WTC11 (cell line): Measurements from ENCODE around the gene C1QTNF1. TPM values are rescaled to one million over a fixed set of nuclear protein-coding genes. Genes with fewer than 3 reads are reported as not detected.

Experiments
- ATAC-seq: fragments of 200-7000 bp; cut with Tn5 transposase; 2 replicates; pipeline ENCODE4 v1.10.0; 2021; ENCODE audit warnings: mild to moderate bottlenecking, moderate library complexity
- CTCF ChIA-PET: fragments of 300-600 bp; sonication (Branson Sonifier 250); formaldehyde crosslinking; loops from one replicate; lab custom pipeline; 2021; ENCODE audit warnings: antibody characterized with exemption; lab: Charles Lee
- POLR2A ChIA-PET: fragments of 350-600 bp; sonication (Branson Sonifier 250); formaldehyde crosslinking; loops from one replicate; lab custom pipeline; 2021; ENCODE audit warnings: antibody characterized with exemption; lab: Charles Lee
- DNase-seq: peaks from one replicate; pipeline ENCODE4 v3.0.0; 2021; ENCODE audit warnings: low spot score
- H3K27ac Mint-ChIP-seq: 2 replicates; pipeline ENCODE4 v1.8.0; 2021; ENCODE audit warnings: mixed read lengths
- H3K27me3 Mint-ChIP-seq: 2 replicates; pipeline ENCODE4 v1.8.0; 2021; ENCODE audit warnings: low read depth, mild to moderate bottlenecking, moderate library complexity, mixed read lengths
- H3K36me3 Mint-ChIP-seq: 2 replicates; pipeline ENCODE4 v1.8.0; 2021; ENCODE audit warnings: mixed read lengths
- H3K4me1 Mint-ChIP-seq: 2 replicates; pipeline ENCODE4 v1.8.0; 2022; ENCODE audit warnings: mixed read lengths
- H3K4me3 Mint-ChIP-seq: 2 replicates; pipeline ENCODE4 v1.8.0; 2021; ENCODE audit warnings: mild to moderate bottlenecking, moderate library complexity, mixed read lengths
- H3K9me3 Mint-ChIP-seq: 2 replicates; pipeline ENCODE4 v1.8.0; 2021; ENCODE audit warnings: mixed read lengths
- ATF1 ChIP-seq: sonication (generic); formaldehyde crosslinking; IDR thresholded peaks from 2 replicates; pipeline ENCODE4 v1.8.1; 2023; ENCODE audit warnings: mild to moderate bottlenecking, moderate library complexity, missing genetic modification reagents
- ELF4 ChIP-seq: sonication (generic); formaldehyde crosslinking; IDR thresholded peaks from 2 replicates; pipeline ENCODE4 v1.8.1; 2022; ENCODE audit warnings: low read depth, mild to moderate bottlenecking, moderate library complexity, missing genetic modification reagents
- FOXJ3 ChIP-seq: sonication (generic); formaldehyde crosslinking; IDR thresholded peaks from 2 replicates; pipeline ENCODE4 v1.9.0; 2021; ENCODE audit warnings: missing genetic modification reagents, mild to moderate bottlenecking, borderline replicate concordance
- GTF2I ChIP-seq: fragments of 250-450 bp; sonication (Bioruptor Pico); conservative IDR thresholded peaks from 2 replicates; pipeline ENCODE4 v1.4.0; 2021; ENCODE audit warnings: mild to moderate bottlenecking
- HMGA2 ChIP-seq: fragments of 250-450 bp; sonication (Bioruptor Pico); IDR thresholded peaks from 2 replicates; pipeline ENCODE4 v1.4.0; 2021; ENCODE audit warnings: mild to moderate bottlenecking, moderate library complexity
- MLX ChIP-seq: sonication (generic); formaldehyde crosslinking; IDR thresholded peaks from 2 replicates; pipeline ENCODE4 v1.8.1; 2023; ENCODE audit warnings: mild to moderate bottlenecking, missing genetic modification reagents, moderate library complexity
- MXD4 ChIP-seq: fragments of 250-450 bp; sonication (Bioruptor Pico); IDR thresholded peaks from 2 replicates; pipeline ENCODE4 v1.8.0; 2021; ENCODE audit warnings: mild to moderate bottlenecking, moderate library complexity, borderline replicate concordance
- PRRX2 ChIP-seq: fragments of 250-450 bp; sonication (Bioruptor Pico); IDR thresholded peaks from 2 replicates; pipeline ENCODE4 v1.8.0; 2021; ENCODE audit warnings: mild to moderate bottlenecking
- SMAD3 ChIP-seq: sonication (generic); formaldehyde crosslinking; IDR thresholded peaks from 2 replicates; pipeline ENCODE4 v1.8.0; 2022; ENCODE audit warnings: missing genetic modification reagents, mild to moderate bottlenecking, borderline replicate concordance
- TCF7 ChIP-seq: sonication (generic); formaldehyde crosslinking; IDR thresholded peaks from 2 replicates; pipeline ENCODE4 v1.8.0; 2022; ENCODE audit warnings: mild to moderate bottlenecking, low read depth, missing genetic modification reagents, moderate library complexity
- TEAD4 ChIP-seq: sonication (generic); formaldehyde crosslinking; IDR thresholded peaks from 2 replicates; pipeline ENCODE4 v1.8.0; 2022; ENCODE audit warnings: mild to moderate bottlenecking, missing genetic modification reagents
- ZNF416 ChIP-seq: fragments of 250-450 bp; sonication (Bioruptor Pico); IDR thresholded peaks from 2 replicates; pipeline ENCODE4 v1.9.0; 2021; ENCODE audit warnings: mild to moderate bottlenecking, inconsistent platforms
- ZNF671 ChIP-seq: fragments of 250-450 bp; sonication (Bioruptor Pico); IDR thresholded peaks from 2 replicates; pipeline ENCODE4 v1.8.0; 2021; ENCODE audit warnings: mild to moderate bottlenecking
- total RNA-seq: library from RNA; stranded (reverse); gene quantifications from 3 replicates; pipeline ENCODE4 v1.2.3, GENCODE V29; 2021
- TF ChIP-seq, protein P1 (sequence below): sonication (generic); formaldehyde crosslinking; IDR thresholded peaks from 2 replicates; pipeline ENCODE4 v1.8.0; 2023; ENCODE audit warnings: missing genetic modification reagents
- TF ChIP-seq, protein P2 (sequence below): sonication (generic); formaldehyde crosslinking; IDR thresholded peaks from 2 replicates; pipeline ENCODE4 v1.8.1; 2022; ENCODE audit warnings: mild to moderate bottlenecking, missing genetic modification reagents, moderate library complexity, borderline replicate concordance
- TF ChIP-seq, protein P3 (sequence below): fragments of 250-450 bp; sonication (Bioruptor Pico); IDR thresholded peaks from 2 replicates; pipeline ENCODE4 v2.1.2; 2022; ENCODE audit warnings: mild to moderate bottlenecking, moderate library complexity
- TF ChIP-seq, protein P4 (sequence below): sonication (generic); formaldehyde crosslinking; IDR thresholded peaks from 2 replicates; pipeline ENCODE4 v1.8.1; 2023; ENCODE audit warnings: mild to moderate bottlenecking, missing genetic modification reagents
- TF ChIP-seq, protein P5 (sequence below): sonication (generic); formaldehyde crosslinking; IDR thresholded peaks from 2 replicates; pipeline ENCODE4 v1.8.0; 2022; ENCODE audit warnings: mild to moderate bottlenecking, missing genetic modification reagents
- TF ChIP-seq, protein P6 (sequence below): fragments of 250-450 bp; sonication (Bioruptor Pico); IDR thresholded peaks from 2 replicates; pipeline ENCODE4 v1.9.0; 2021; ENCODE audit warnings: mild to moderate bottlenecking

Gene C1QTNF1
- total RNA-seq, 1 experiment from 2014 or later, result 1.7 TPM

DNA sequence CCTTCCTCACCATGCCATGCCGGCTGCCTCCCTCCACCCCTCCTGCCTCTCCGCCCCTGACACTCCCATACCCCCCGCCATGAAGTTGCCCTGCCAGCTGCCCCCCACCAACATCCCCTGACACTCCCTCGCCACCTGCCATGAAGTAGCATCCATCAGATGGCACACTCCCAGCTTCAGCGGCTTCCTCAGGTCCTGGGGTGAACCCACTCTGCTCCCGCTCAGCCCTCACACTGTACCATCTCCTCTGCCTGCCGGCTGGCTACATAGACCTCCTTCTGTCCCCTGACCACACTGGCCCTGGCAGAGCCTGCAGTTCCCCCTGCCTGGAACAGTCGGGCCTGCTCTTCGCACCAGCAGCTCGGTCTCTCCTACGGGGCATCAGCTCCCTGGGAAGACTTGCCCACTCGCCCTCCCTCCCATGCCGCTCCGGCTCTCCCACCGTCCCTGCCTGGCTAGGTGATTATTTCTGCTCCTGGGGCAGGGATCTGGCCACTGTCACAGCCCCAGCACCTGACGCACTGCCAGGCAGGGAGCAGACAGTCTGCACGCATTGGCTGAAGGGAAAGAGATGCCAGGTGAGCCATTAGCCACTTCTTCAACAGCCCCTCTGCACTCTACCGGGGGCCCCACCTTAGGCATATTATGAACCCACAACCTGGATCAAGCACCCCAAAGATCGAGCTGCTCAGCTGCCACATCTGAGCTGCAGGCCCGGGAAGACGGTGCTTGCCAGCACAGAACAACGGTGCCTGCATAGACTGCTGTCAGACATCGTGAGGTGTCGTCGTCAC lies 23.4 kb upstream of the C1QTNF1 start:
- Mint-ChIP-seq H3K27me3 (peaks cover 54% of the 10 kb centered on the region), H3K36me3 (peaks cover 15% of the 10 kb centered on the region), H3K27ac (no peak overlapping the region), H3K4me3 (no peak overlapping the region), H3K4me1 (no peaks in the 10 kb centered on the region), H3K9me3 (no peaks in the 10 kb centered on the region)
- no peak for DNase-seq
- no peak for ATAC-seq
- TF ChIP-seq, protein P1, sequence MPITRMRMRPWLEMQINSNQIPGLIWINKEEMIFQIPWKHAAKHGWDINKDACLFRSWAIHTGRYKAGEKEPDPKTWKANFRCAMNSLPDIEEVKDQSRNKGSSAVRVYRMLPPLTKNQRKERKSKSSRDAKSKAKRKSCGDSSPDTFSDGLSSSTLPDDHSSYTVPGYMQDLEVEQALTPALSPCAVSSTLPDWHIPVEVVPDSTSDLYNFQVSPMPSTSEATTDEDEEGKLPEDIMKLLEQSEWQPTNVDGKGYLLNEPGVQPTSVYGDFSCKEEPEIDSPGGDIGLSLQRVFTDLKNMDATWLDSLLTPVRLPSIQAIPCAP (CRISPR knock-in tag), result no peak
- no peak for TF ChIP-seq TCF7
- TF ChIP-seq, protein P2, sequence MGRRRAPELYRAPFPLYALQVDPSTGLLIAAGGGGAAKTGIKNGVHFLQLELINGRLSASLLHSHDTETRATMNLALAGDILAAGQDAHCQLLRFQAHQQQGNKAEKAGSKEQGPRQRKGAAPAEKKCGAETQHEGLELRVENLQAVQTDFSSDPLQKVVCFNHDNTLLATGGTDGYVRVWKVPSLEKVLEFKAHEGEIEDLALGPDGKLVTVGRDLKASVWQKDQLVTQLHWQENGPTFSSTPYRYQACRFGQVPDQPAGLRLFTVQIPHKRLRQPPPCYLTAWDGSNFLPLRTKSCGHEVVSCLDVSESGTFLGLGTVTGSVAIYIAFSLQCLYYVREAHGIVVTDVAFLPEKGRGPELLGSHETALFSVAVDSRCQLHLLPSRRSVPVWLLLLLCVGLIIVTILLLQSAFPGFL, result no peak
- TF ChIP-seq PRRX2, result no peak
- TF ChIP-seq FOXJ3 (CRISPR knock-in tag), result no peak
- TF ChIP-seq, protein P3, sequence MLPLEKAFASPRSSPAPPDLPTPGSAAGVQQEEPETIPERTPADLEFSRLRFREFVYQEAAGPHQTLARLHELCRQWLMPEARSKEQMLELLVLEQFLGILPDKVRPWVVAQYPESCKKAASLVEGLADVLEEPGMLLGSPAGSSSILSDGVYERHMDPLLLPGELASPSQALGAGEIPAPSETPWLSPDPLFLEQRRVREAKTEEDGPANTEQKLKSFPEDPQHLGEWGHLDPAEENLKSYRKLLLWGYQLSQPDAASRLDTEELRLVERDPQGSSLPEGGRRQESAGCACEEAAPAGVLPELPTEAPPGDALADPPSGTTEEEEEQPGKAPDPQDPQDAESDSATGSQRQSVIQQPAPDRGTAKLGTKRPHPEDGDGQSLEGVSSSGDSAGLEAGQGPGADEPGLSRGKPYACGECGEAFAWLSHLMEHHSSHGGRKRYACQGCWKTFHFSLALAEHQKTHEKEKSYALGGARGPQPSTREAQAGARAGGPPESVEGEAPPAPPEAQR (CRISPR knock-in tag), result no peak
- TF ChIP-seq MLX (CRISPR knock-in tag), result no peak
- TF ChIP-seq, protein P4, sequence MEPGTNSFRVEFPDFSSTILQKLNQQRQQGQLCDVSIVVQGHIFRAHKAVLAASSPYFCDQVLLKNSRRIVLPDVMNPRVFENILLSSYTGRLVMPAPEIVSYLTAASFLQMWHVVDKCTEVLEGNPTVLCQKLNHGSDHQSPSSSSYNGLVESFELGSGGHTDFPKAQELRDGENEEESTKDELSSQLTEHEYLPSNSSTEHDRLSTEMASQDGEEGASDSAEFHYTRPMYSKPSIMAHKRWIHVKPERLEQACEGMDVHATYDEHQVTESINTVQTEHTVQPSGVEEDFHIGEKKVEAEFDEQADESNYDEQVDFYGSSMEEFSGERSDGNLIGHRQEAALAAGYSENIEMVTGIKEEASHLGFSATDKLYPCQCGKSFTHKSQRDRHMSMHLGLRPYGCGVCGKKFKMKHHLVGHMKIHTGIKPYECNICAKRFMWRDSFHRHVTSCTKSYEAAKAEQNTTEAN (CRISPR knock-in tag), result no peak
- TF ChIP-seq ZNF671 (CRISPR knock-in tag), result no peak
- ChIA-PET CTCF (interaction anchor here (1.5 kb wide), 1 partner anchor 45 kb away, joined by 6 read pairs; no protein-coding TSS in a partner anchor), POLR2A (no interaction called here)

GRCh38 chr17:79001190-79002020 lies 22.6 kb upstream of the C1QTNF1 start:
- ATAC-seq, result no peak
- POLR2A ChIA-PET, result no interaction called here
- Mint-ChIP-seq H3K36me3 (peaks cover 11% of the 10 kb centered on the region), H3K27me3 (peaks cover 62% of the 10 kb centered on the region), H3K4me1 (no peaks in the 10 kb centered on the region), H3K4me3 (no peak overlapping the region), H3K9me3 (no peaks in the 10 kb centered on the region), H3K27ac (no peak overlapping the region)
- no peak for DNase-seq
- CTCF ChIA-PET, result interaction anchor here (0.6 kb wide), 2 partner anchors 21 to 438 kb away, joined by 3 to 4 read pairs; no protein-coding TSS in a partner anchor
- TF ChIP-seq ELF4 (no peak), TCF7 (no peak), ATF1 (CRISPR knock-in tag) (no peak), GTF2I (CRISPR knock-in tag) (no peak), MXD4 (CRISPR knock-in tag) (no peak), TEAD4 (CRISPR knock-in tag) (no peak), ZNF416 (CRISPR knock-in tag) (no peak), SMAD3 (CRISPR knock-in tag) (no peak), HMGA2 (CRISPR knock-in tag) (no peak)
- TF ChIP-seq, protein P5, sequence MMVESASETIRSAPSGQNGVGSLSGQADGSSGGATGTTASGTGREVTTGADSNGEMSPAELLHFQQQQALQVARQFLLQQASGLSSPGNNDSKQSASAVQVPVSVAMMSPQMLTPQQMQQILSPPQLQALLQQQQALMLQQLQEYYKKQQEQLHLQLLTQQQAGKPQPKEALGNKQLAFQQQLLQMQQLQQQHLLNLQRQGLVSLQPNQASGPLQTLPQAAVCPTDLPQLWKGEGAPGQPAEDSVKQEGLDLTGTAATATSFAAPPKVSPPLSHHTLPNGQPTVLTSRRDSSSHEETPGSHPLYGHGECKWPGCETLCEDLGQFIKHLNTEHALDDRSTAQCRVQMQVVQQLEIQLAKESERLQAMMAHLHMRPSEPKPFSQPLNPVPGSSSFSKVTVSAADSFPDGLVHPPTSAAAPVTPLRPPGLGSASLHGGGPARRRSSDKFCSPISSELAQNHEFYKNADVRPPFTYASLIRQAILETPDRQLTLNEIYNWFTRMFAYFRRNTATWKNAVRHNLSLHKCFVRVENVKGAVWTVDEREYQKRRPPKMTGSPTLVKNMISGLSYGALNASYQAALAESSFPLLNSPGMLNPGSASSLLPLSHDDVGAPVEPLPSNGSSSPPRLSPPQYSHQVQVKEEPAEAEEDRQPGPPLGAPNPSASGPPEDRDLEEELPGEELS (CRISPR knock-in tag), result no peak
- TF ChIP-seq, protein P2, result no peak
- TF ChIP-seq, protein P6, sequence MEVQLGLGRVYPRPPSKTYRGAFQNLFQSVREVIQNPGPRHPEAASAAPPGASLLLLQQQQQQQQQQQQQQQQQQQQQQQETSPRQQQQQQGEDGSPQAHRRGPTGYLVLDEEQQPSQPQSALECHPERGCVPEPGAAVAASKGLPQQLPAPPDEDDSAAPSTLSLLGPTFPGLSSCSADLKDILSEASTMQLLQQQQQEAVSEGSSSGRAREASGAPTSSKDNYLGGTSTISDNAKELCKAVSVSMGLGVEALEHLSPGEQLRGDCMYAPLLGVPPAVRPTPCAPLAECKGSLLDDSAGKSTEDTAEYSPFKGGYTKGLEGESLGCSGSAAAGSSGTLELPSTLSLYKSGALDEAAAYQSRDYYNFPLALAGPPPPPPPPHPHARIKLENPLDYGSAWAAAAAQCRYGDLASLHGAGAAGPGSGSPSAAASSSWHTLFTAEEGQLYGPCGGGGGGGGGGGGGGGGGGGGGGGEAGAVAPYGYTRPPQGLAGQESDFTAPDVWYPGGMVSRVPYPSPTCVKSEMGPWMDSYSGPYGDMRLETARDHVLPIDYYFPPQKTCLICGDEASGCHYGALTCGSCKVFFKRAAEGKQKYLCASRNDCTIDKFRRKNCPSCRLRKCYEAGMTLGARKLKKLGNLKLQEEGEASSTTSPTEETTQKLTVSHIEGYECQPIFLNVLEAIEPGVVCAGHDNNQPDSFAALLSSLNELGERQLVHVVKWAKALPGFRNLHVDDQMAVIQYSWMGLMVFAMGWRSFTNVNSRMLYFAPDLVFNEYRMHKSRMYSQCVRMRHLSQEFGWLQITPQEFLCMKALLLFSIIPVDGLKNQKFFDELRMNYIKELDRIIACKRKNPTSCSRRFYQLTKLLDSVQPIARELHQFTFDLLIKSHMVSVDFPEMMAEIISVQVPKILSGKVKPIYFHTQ (CRISPR knock-in tag), result no peak
